ENCODE data around the gene PRKN.

- TF ChIP-seq CTCF (IDR thresholded peaks at IDR 0.05) (no peak), POLR2A (IDR thresholded peaks at IDR 0.05) (no peak)
Measured at GRCh38 chr6:162710419-162710818, 17.1 kb downstream of the PRKN start.

Measured in tibial nerve (tissue), 3 donors.